GM12878 (cell line): ENCODE results near the gene PDIA4. TPM values are rescaled to one million over a fixed set of nuclear protein-coding genes. Genes with fewer than 3 reads are reported as not detected.
A peak's percentile ranks its signal among the peaks of the same experiment; 100 is the strongest.

Experiments used
- ASH2L ChIP-seq: fragments of 300-600, 200-600 bp; sonication (generic); IDR thresholded peaks from 2 replicates; pipeline ENCODE4 v1.6.1; 2017; ENCODE audit warnings: low read depth, mild to moderate bottlenecking, borderline replicate concordance
- BHLHE40 ChIP-seq, 2 experiments: fragments of 450-650 bp in 1 of 2; IDR thresholded peaks; 2 replicates each; pipeline ENCODE4 v1.6.1; 2011 to 2017; ENCODE audit warnings: low read depth in 2 of 2, borderline replicate concordance in 1 of 2, improper control_type of control experiment in 1 of 2, low read length in 1 of 2, mild to moderate bottlenecking in 1 of 2
- BRCA1 ChIP-seq: IDR thresholded peaks from 2 replicates; pipeline ENCODE4 v1.6.1; 2011; ENCODE audit warnings: low read depth, low read length, improper control_type of control experiment
- CREB1 ChIP-seq: IDR thresholded peaks from 2 replicates; pipeline ENCODE4 v1.6.1; 2012; ENCODE audit warnings: low read depth, mild to moderate bottlenecking, inconsistent platforms
- ESRRA ChIP-seq: IDR thresholded peaks from 2 replicates; pipeline ENCODE4 v1.6.1; 2012; ENCODE audit warnings: mild to moderate bottlenecking, low read length, improper control_type of control experiment
- GABPA ChIP-seq: IDR thresholded peaks from 2 replicates; pipeline ENCODE4 v1.6.1; 2014; ENCODE audit warnings: antibody characterized with exemption, low read depth, mild to moderate bottlenecking, inconsistent platforms
- GATAD2B ChIP-seq: fragments of 450-650 bp; conservative IDR thresholded peaks from 2 replicates; pipeline ENCODE4 v1.6.1; 2017; ENCODE audit warnings: low read depth, mild to moderate bottlenecking, moderate library complexity
- HDAC2 ChIP-seq: fragments of 200-600 bp; sonication (generic); IDR thresholded peaks from 2 replicates; pipeline ENCODE4 v1.6.1; 2017
- IRF4 ChIP-seq: IDR thresholded peaks from 2 replicates; pipeline ENCODE4 v1.6.1; 2011; ENCODE audit warnings: low read depth, low read length
- NR2F1 ChIP-seq: fragments of 450-650 bp; conservative IDR thresholded peaks from 2 replicates; pipeline ENCODE4 v1.6.1; 2017; ENCODE audit warnings: mild to moderate bottlenecking
- RAD21 ChIP-seq: IDR thresholded peaks from 2 replicates; pipeline ENCODE4 v1.6.1; 2011; ENCODE audit warnings: mild to moderate bottlenecking, low read depth, low read length, moderate library complexity; ENCODE audit not compliant: insufficient read depth
- RCOR1 ChIP-seq: conservative IDR thresholded peaks from 2 replicates; pipeline ENCODE4 v1.6.1; 2012; ENCODE audit warnings: low read depth, low read length, improper control_type of control experiment
- SKIL ChIP-seq: fragments of 450-650 bp; IDR thresholded peaks from 2 replicates; pipeline ENCODE4 v1.6.1; 2017; ENCODE audit warnings: mild to moderate bottlenecking, low read depth, inconsistent platforms; ENCODE audit not compliant: poor library complexity, severe bottlenecking
- SMAD1 ChIP-seq: fragments of 450-650 bp; IDR thresholded peaks from 2 replicates; pipeline ENCODE4 v1.6.1; 2018; ENCODE audit warnings: mild to moderate bottlenecking, low read depth; ENCODE audit not compliant: partially characterized antibody
- STAT3 ChIP-seq: IDR thresholded peaks from 2 replicates; pipeline ENCODE4 v1.6.1; 2011; ENCODE audit warnings: low read depth, low read length, improper control_type of control experiment
- SUPT20H ChIP-seq: IDR thresholded peaks from 2 replicates; pipeline ENCODE4 v1.6.1; 2011; ENCODE audit warnings: low read depth, mild to moderate bottlenecking, low read length, moderate library complexity, borderline replicate concordance; ENCODE audit not compliant: control insufficient read depth
- WRNIP1 ChIP-seq: IDR thresholded peaks from 2 replicates; pipeline ENCODE4 v1.6.1; 2011; ENCODE audit warnings: low read depth, low read length, improper control_type of control experiment, borderline replicate concordance
- ZBTB11 ChIP-seq: fragments of 450-650 bp; formaldehyde crosslinking; IDR thresholded peaks from 2 replicates; pipeline ENCODE4 v1.5.0; 2022; ENCODE audit warnings: mild to moderate bottlenecking, missing genetic modification characterization
- ZBTB4 ChIP-seq: fragments of 450-650 bp; formaldehyde crosslinking; IDR thresholded peaks from 2 replicates; pipeline ENCODE4 v1.4.0; 2022; ENCODE audit warnings: mild to moderate bottlenecking, moderate library complexity
- ZNF274 ChIP-seq: IDR thresholded peaks from one replicate; pipeline ENCODE4 v1.8.0; 2011; ENCODE audit not compliant: insufficient read length, insufficient read depth
- ZNF384 ChIP-seq: IDR thresholded peaks from 2 replicates; pipeline ENCODE4 v1.6.1; 2012; ENCODE audit warnings: low read depth, mild to moderate bottlenecking, low read length, improper control_type of control experiment, borderline replicate concordance
- polyA plus RNA-seq, 11 experiments: library from polyadenylated mRNA; depleted of rRNA in 4 of 11; unstranded in 6 of 11; stranded (reverse) in 5 of 11; fragments of >200 nt; fragmentation: Nextera tagmentation in 4 of 11; fragmentation: Illumina TruSeq in 1 of 11; extraction: Ambion mirVana in 4 of 11; extraction: Trizol in 1 of 11; gene quantifications; 1 replicate in 1 of 11; 2 replicates in 10 of 11; pipeline versions ENCODE4 v1.2.1 to v1.2.3, GENCODE V29; 2011 to 2016; ENCODE audit warnings: inconsistent platforms in 2 of 11, missing spikeins in 2 of 11, low read depth in 1 of 11
- total RNA-seq, 4 experiments: library from RNA; depleted of rRNA in 3 of 4; stranded (reverse); fragments of >200 nt in 3 of 4; fragmentation: Illumina TruSeq in 1 of 4; extraction: Trizol in 1 of 4; gene quantifications; 2 replicates each; pipeline versions ENCODE4 v1.2.1 to v1.2.3, GENCODE V29; 2013 to 2021

PDIA4 gene
- total and polyA plus RNA-seq, 10 of the 15 experiments (the other 5 are each of a cell fraction or from before 2014, with no cell fraction given) = 7.1 to 306 (median 106) TPM

- no peak for TF ChIP-seq ZBTB11 (CRISPR knock-in tag)
- 0 out of 2 replicates have a peak, but pooled peaks have one; percentile 26 for TF ChIP-seq IRF4
- TF ChIP-seq RCOR1 = 0 out of 2 replicates have a peak, but pooled peaks have one; percentile 7
- TF ChIP-seq BRCA1 = no peak
- no peak for TF ChIP-seq ZBTB4 (CRISPR knock-in tag)
- no peak for TF ChIP-seq STAT3
- no peak for TF ChIP-seq SUPT20H
- no peak for TF ChIP-seq BHLHE40 (IDR thresholded peaks at IDR 0.05; ENCODE audit: borderline replicate concordance in 1 of 2, low read depth in 2 of 2, low read length in 1 of 2)
- TF ChIP-seq WRNIP1 = no peak
- peak; percentile 97 for TF ChIP-seq RAD21
- no peak for TF ChIP-seq NR2F1
- TF ChIP-seq HDAC2 = no peak
- peak; percentile 55 for TF ChIP-seq SKIL
- TF ChIP-seq GABPA = peak; percentile 45; the same call in 1 of the 2 replicates
- TF ChIP-seq ESRRA = no peak
- peak; percentile 100 for TF ChIP-seq ASH2L
- no peak for TF ChIP-seq ZNF274
- no peak for TF ChIP-seq SMAD1
- peak; percentile 78 for TF ChIP-seq ZNF384
- peak; percentile 28; the same call in 1 of the 2 replicates for TF ChIP-seq CREB1
- TF ChIP-seq GATAD2B = no peak
Observed at GRCh38 chr7:148962823-148963582, 65.3 kb downstream of the PDIA4 start (continued).
